HFF-Myc (cell line): Measurements from ENCODE around the gene MTHFSD.

ENCODE experiments used
- DNase-seq: peaks from one replicate; pipeline ENCODE4 v3.0.0-alpha.2; 2011; ENCODE audit warnings: low read depth; ENCODE audit errors: extremely low read depth
- H3K4me3 ChIP-seq: replicated peaks from 2 replicates; pipeline ENCODE4 v1.5.1; 2011; ENCODE audit warnings: low read depth, mild to moderate bottlenecking, control low read depth, low read length
- CTCF ChIP-seq: IDR thresholded peaks from 2 replicates; pipeline ENCODE4 v1.5.1; 2012; ENCODE audit warnings: mild to moderate bottlenecking, low read depth, low read length, control low read depth; ENCODE audit errors: missing control alignments

MTHFSD gene

GRCh38 chr16:86490859-86491639 lies 64.0 kb downstream of the MTHFSD start:
- peak; percentile 81 for DNase-seq
- no peak overlapping the region for H3K4me3 ChIP-seq
- no peak for TF ChIP-seq CTCF

GRCh38 chr16:86485746-86486145 lies 69.3 kb downstream of the MTHFSD start:
- TF ChIP-seq CTCF: no peak
- H3K4me3 ChIP-seq: no peak overlapping the region
- DNase-seq: no peak

GRCh38 chr16:86484240-86484639 lies 70.8 kb downstream of the MTHFSD start:
- no peak for DNase-seq
- no peak for TF ChIP-seq CTCF
- H3K4me3 ChIP-seq: no peak overlapping the region

GRCh38 chr16:86481607-86482006 lies 73.4 kb downstream of the MTHFSD start:
- TF ChIP-seq CTCF: no peak
- DNase-seq: no peak
- H3K4me3 ChIP-seq: no peak overlapping the region

DNA sequence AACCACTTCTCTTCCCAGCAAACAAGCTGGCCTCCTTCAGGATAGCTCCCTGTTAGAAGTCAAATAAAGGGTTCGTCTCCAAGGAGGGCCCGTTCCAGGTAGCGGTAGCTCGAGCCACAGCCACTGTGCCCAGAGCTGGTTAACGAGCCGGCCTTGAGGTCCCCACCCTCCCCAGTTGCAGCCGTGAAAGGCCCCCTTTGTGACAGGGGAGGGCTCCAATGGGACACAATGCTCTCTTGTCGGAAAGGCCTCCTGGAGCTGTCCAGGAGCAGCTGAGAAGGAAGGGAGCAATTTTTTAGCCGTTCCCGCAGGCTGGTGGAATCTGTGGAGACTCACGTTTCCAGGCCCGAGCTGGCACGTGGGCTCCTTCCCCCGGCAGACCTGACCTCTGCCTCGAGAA lies 74.6 kb downstream of the MTHFSD start:
- H3K4me3 ChIP-seq: no peak overlapping the region
- no peak for TF ChIP-seq CTCF
- no peak for DNase-seq
